GM18868 (cell line): Measurements from ENCODE around the gene KCTD21.

ENCODE experiments used
- ATAC-seq: cut with Tn5 transposase; IDR thresholded peaks from one replicate; pipeline ENCODE4 v1.9.1; 2021; ENCODE audit warnings: mild to moderate bottlenecking, moderate library complexity; ENCODE audit not compliant: unreplicated experiment

Gene KCTD21

GRCh38 chr11:78147807-78148206 is 40.6 kb downstream of the KCTD21 start:
- ATAC-seq, result no peak

- no peak for ATAC-seq
These were observed 42.9 kb downstream of the KCTD21 start for GRCh38 chr11:78145511-78146025.

- ATAC-seq, result no peak
These were observed 47.9 kb downstream of the KCTD21 start for GRCh38 chr11:78140392-78141077.

- peak; percentile 93 for ATAC-seq
These were observed 48.7 kb downstream of the KCTD21 start, which contains the start of gene ALG8 for GRCh38 chr11:78139422-78140391. ALG8 (minus strand) TSS chr11:78139626; CDS start chr11:78139588, 38 bp downstream.

- peak; percentile 21 for ATAC-seq
These were observed 49.6 kb downstream of the KCTD21 start for GRCh38 chr11:78138694-78139421.

GRCh38 chr11:78138291-78138690 is 50.1 kb downstream of the KCTD21 start:
- no peak for ATAC-seq

GRCh38 chr11:78132475-78132874 is 56.0 kb downstream of the KCTD21 start:
- ATAC-seq, result no peak

- no peak for ATAC-seq
These were observed 56.5 kb downstream of the KCTD21 start for GRCh38 chr11:78131956-78132355.

GRCh38 chr11:78127403-78127802 is 61.0 kb downstream of the KCTD21 start:
- ATAC-seq, result no peak
